ENCODE data around the gene CAST. TPM values are rescaled to one million over a fixed set of nuclear protein-coding genes. Genes with fewer than 3 reads are reported as not detected.

CAST gene
- total RNA-seq, 1 experiment from 2014 or later, result 52.3 TPM

DNA sequence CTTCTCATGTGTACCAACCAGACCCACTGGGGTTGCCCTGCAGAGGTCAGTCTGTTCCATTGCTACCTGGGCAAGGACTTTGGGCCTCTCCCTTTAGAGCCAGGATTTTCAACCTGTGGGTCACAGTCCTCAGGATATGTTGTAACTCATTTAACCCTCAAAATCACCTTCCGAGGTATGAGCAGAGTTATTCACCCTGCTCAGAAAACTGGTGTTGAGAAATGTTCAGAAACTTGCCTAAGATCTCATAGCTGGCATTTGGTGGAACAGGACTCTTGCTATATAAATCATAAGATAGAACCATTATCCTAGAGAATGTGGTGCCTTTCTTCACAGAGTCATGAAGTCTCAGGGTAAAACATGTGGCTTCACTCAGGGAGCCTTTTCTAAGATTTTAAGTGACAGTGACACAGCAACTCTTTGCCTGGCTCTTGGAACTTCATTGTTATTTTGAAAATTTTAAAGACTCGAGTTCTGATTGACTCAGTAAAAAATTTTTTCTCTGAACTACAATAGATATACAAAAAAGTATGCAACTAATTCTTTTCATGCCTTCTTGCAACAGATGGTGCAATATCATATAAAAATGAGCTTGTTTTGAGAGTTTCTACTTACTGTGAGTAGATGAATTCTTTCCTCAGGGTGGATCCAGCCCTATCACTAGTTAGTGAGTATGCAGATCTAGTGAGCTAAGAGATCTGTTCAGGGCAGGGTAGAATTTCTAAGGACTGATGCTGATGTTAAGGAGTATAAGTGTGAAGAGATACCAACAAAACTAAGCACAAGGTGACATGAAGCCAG, 29.5 kb downstream of the CAST start:
- no peak overlapping the region for H3K56ac ChIP-seq (ENCODE audit: insufficient read length, low read depth, low read length)
- H4K5ac ChIP-seq (ENCODE audit: insufficient read length, low read depth, low read length), result no peak overlapping the region
- no peak overlapping the region for H2BK12ac ChIP-seq (ENCODE audit: insufficient read length, low read depth, low read length)
- no peaks in the 10 kb centered on the region for H3K23me2 ChIP-seq (ENCODE audit: insufficient read length, low read depth, low read length, poor library complexity, severe bottlenecking)
- no peak overlapping the region for H2BK120ac ChIP-seq (ENCODE audit: low read depth, low read length, poor library complexity, severe bottlenecking)
- no peak for DNase-seq
- no peak overlapping the region for H4K8ac ChIP-seq (replicated peaks; ENCODE audit: insufficient read length, low read depth, low read length)
- no peak overlapping the region for H3K23ac ChIP-seq (ENCODE audit: insufficient read length, low read depth, low read length)
- H2AK5ac ChIP-seq (ENCODE audit: insufficient read length, low read length), result no peak overlapping the region
- Mint-ChIP-seq H3K27me3 (ENCODE audit: low read depth) (no peaks in the 10 kb centered on the region), H3K27ac (no peak overlapping the region; a peak in 1 of 7 replicates), H3K4me1 (no peaks in the 10 kb centered on the region), H3K36me3 (ENCODE audit: insufficient read depth in 1 of 3, low read depth in 3 of 3) (no peaks in the 10 kb centered on the region), H3K9me3 (no peaks in the 10 kb centered on the region), H3K4me3 (no peak overlapping the region)
- no peak overlapping the region for H3K18ac ChIP-seq (ENCODE audit: insufficient read length, low read depth, low read length)
- H3K4me2 ChIP-seq (ENCODE audit: insufficient read depth, insufficient read length, low read length), result no peak overlapping the region
- no peaks in the 10 kb centered on the region for H3K4me1 ChIP-seq (ENCODE audit: insufficient read depth, low read length)
- H4K20me1 ChIP-seq (ENCODE audit: control insufficient read depth, insufficient read depth, insufficient read length), result no peaks in the 10 kb centered on the region
- no CpG with 5 or more reads among the region's 2 CpGs for WGBS (ENCODE audit: extremely low coverage, insufficient read length, low lambda C conversion rate)
- no peaks in the 10 kb centered on the region for H3K79me1 ChIP-seq (ENCODE audit: insufficient read depth, low read depth, low read length, poor library complexity, severe bottlenecking)
- no peak overlapping the region; the same call in 1 of the 2 replicates for H3K14ac ChIP-seq (ENCODE audit: insufficient read depth, low read length)
- no peak overlapping the region for H3K4ac ChIP-seq (ENCODE audit: low read depth, low read length)
- no peak overlapping the region for H3K27ac ChIP-seq (ENCODE audit: insufficient read length, low read depth, low read length)
- no peak overlapping the region for H2BK15ac ChIP-seq (ENCODE audit: low read depth, low read length)
- no peak overlapping the region for H2BK20ac ChIP-seq (ENCODE audit: low read depth, low read length, poor library complexity, severe bottlenecking)
- no peaks in the 10 kb centered on the region for H3K27me3 ChIP-seq (ENCODE audit: insufficient read depth, low read length)
- TF ChIP-seq, protein P1, sequence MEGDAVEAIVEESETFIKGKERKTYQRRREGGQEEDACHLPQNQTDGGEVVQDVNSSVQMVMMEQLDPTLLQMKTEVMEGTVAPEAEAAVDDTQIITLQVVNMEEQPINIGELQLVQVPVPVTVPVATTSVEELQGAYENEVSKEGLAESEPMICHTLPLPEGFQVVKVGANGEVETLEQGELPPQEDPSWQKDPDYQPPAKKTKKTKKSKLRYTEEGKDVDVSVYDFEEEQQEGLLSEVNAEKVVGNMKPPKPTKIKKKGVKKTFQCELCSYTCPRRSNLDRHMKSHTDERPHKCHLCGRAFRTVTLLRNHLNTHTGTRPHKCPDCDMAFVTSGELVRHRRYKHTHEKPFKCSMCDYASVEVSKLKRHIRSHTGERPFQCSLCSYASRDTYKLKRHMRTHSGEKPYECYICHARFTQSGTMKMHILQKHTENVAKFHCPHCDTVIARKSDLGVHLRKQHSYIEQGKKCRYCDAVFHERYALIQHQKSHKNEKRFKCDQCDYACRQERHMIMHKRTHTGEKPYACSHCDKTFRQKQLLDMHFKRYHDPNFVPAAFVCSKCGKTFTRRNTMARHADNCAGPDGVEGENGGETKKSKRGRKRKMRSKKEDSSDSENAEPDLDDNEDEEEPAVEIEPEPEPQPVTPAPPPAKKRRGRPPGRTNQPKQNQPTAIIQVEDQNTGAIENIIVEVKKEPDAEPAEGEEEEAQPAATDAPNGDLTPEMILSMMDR (conservative IDR thresholded peaks at IDR 0.05), result no peak
- H3T11ph ChIP-seq (ENCODE audit: low read length), result no peak overlapping the region
- H2AFZ ChIP-seq (ENCODE audit: low read length), result no peak overlapping the region
- no peak overlapping the region for H3K9ac ChIP-seq (ENCODE audit: extremely low read depth, insufficient read length, low read length)
- H3K9me3 ChIP-seq (ENCODE audit: control insufficient read depth, low read depth, low read length), result no peaks in the 10 kb centered on the region
- H2BK5ac ChIP-seq (ENCODE audit: insufficient read length, low read length), result no peak overlapping the region
- no peaks in the 10 kb centered on the region for H3K79me2 ChIP-seq (ENCODE audit: insufficient read depth, low read length)
- H4K91ac ChIP-seq (ENCODE audit: insufficient read length, low read depth, low read length), result no peak overlapping the region

Data from H9 (cell line).